Hair follicle dermal papilla cell (primary cell): ENCODE results near the gene OGG1. TPM values are rescaled to one million over a fixed set of nuclear protein-coding genes. Genes with fewer than 3 reads are reported as not detected.

Source experiments
- total RNA-seq: library from RNA; depleted of rRNA; stranded (reverse); fragments of >200 nt; gene quantifications from 2 replicates; pipeline ENCODE4 v1.2.3, GENCODE V29; 2012

Gene OGG1
- 35.4 and 38.3 TPM in 2 replicates for total RNA-seq

GRCh38 chr3:9749645-9750555, at the start of gene OGG1:
Gene OGG1 (plus strand): TSS chr3:9749952. CDS start chr3:9750287, 335 bp downstream.

GRCh38 chr3:9703736-9704346, 45.9 kb upstream of the OGG1 start, which contains the start of gene CPNE9:
Gene CPNE9 (plus strand): TSS chr3:9703833. CDS start chr3:9703997, 164 bp downstream.

GRCh38 chr3:9731206-9732079, 18.3 kb upstream of the OGG1 start, which contains the start of gene BRPF1:
Gene BRPF1 (plus strand): TSS chr3:9731735. CDS start chr3:9734141, 2,406 bp downstream.

GRCh38 chr3:9769426-9770275, 19.9 kb downstream of the OGG1 start, which contains the start of gene CAMK1:
Gene CAMK1 (minus strand): TSS chr3:9769947. CDS start chr3:9767749, 2,198 bp downstream.

GRCh38 chr3:9792405-9793160, 42.8 kb downstream of the OGG1 start, which contains the start of the genes ARPC4 and TADA3:
Gene ARPC4 (plus strand): TSS chr3:9793082. CDS start chr3:9793122, 40 bp downstream.
Gene TADA3 (minus strand): TSS chr3:9792473. CDS start chr3:9791466, 1,007 bp downstream.

Other genes with a start within 250 kb of the OGG1 start
- gene LHFPL4, start 196.1 kb upstream of the OGG1 start, total RNA-seq = 0.12 TPM in 1 of 2 replicates, not detected in the other
- 38.1 and 44.3 TPM in 2 replicates for gene MTMR14, start 100.4 kb upstream of the OGG1 start, total RNA-seq
- not detected in 2 replicates for gene CPNE9, start 46.1 kb upstream of the OGG1 start, total RNA-seq
- 25.6 and 27.0 TPM in 2 replicates for gene BRPF1, start 18.2 kb upstream of the OGG1 start, total RNA-seq
- 24.0 and 24.9 TPM in 2 replicates for gene CAMK1, start 20.0 kb downstream of the OGG1 start, total RNA-seq
- 94.1 and 96.5 TPM in 2 replicates for gene TADA3, start 42.5 kb downstream of the OGG1 start, total RNA-seq
- 190 and 236 TPM in 2 replicates for gene ARPC4, start 43.1 kb downstream of the OGG1 start, total RNA-seq
- 40.9 and 45.4 TPM in 2 replicates for gene TTLL3, start 60.3 kb downstream of the OGG1 start, total RNA-seq
- gene RPUSD3, start 94.1 kb downstream of the OGG1 start, total RNA-seq = 30.3 and 33.2 TPM in 2 replicates
- not detected in 2 replicates for gene CIDEC, start 130.3 kb downstream of the OGG1 start, total RNA-seq
- gene JAGN1, start 140.7 kb downstream of the OGG1 start, total RNA-seq = 28.4 and 30.7 TPM in 2 replicates
- gene IL17RE, start 152.9 kb downstream of the OGG1 start, total RNA-seq = 3.2 and 6.9 TPM in 2 replicates
- 63.6 and 69.1 TPM in 2 replicates for gene IL17RC, start 167.1 kb downstream of the OGG1 start, total RNA-seq
- 20.1 and 29.8 TPM in 2 replicates for gene CRELD1, start 183.9 kb downstream of the OGG1 start, total RNA-seq
- 4.9 and 6.0 TPM in 2 replicates for gene PRRT3, start 202.5 kb downstream of the OGG1 start, total RNA-seq
- gene EMC3, start 236.9 kb downstream of the OGG1 start, total RNA-seq = 37.6 and 69.6 TPM in 2 replicates